HepG2 (cell line): ENCODE measurements around the gene IFIH1. TPM values are rescaled to one million over a fixed set of nuclear protein-coding genes. Genes with fewer than 3 reads are reported as not detected.

Experiments used
- ATF7-NPFF ChIP-seq: sonication (generic); formaldehyde crosslinking; IDR thresholded peaks from 2 replicates; pipeline ENCODE4 v1.8.1; 2023; ENCODE audit warnings: mild to moderate bottlenecking, low read depth, missing genetic modification reagents, moderate library complexity
- BCL6 ChIP-seq: IDR thresholded peaks from 2 replicates; pipeline ENCODE4 v1.6.1; 2016; ENCODE audit warnings: missing genetic modification reagents, missing compliant biosample characterization
- BORCS8-MEF2B ChIP-seq: sonication (generic); formaldehyde crosslinking; IDR thresholded peaks from 2 replicates; pipeline ENCODE4 v1.8.0; 2022; ENCODE audit warnings: mild to moderate bottlenecking, missing genetic modification reagents
- GATA4 ChIP-seq: sonication (generic); IDR thresholded peaks from 2 replicates; pipeline ENCODE4 v1.6.1; 2016; ENCODE audit warnings: antibody characterized with exemption, low read depth, borderline replicate concordance
- GATAD1 ChIP-seq: IDR thresholded peaks from 2 replicates; pipeline ENCODE4 v1.6.1; 2016; ENCODE audit warnings: missing genetic modification reagents, missing compliant biosample characterization
- GPN1 ChIP-seq: sonication (generic); formaldehyde crosslinking; IDR thresholded peaks from 2 replicates; pipeline ENCODE4 v1.5.1; 2020; ENCODE audit warnings: missing genetic modification reagents, borderline replicate concordance
- HMG20B ChIP-seq: conservative IDR thresholded peaks from 2 replicates; pipeline ENCODE4 v1.6.1; 2016; ENCODE audit warnings: missing genetic modification reagents, missing compliant biosample characterization
- HOXA5 ChIP-seq: sonication (generic); formaldehyde crosslinking; IDR thresholded peaks from 2 replicates; pipeline ENCODE4 v1.4.0; 2020; ENCODE audit warnings: missing genetic modification reagents
- KDM1A ChIP-seq: IDR thresholded peaks from 2 replicates; pipeline ENCODE4 v1.6.1; 2016; ENCODE audit warnings: missing compliant biosample characterization
- KDM2A ChIP-seq: sonication (generic); formaldehyde crosslinking; IDR thresholded peaks from 2 replicates; pipeline ENCODE4 v1.4.0; 2020; ENCODE audit warnings: low read depth, missing genetic modification reagents, borderline replicate concordance
- KLF11 ChIP-seq: IDR thresholded peaks from 2 replicates; pipeline ENCODE4 v1.6.1; 2016; ENCODE audit warnings: missing compliant biosample characterization
- KMT2A ChIP-seq: sonication (generic); formaldehyde crosslinking; IDR thresholded peaks from 2 replicates; pipeline ENCODE4 v1.4.0; 2020; ENCODE audit warnings: missing genetic modification reagents
- MIER2 ChIP-seq: IDR thresholded peaks from 2 replicates; pipeline ENCODE4 v1.6.1; 2016; ENCODE audit warnings: missing biosample characterization, missing genetic modification reagents
- NKX3-1 ChIP-seq: sonication (generic); formaldehyde crosslinking; IDR thresholded peaks from 2 replicates; pipeline ENCODE4 v1.5.0; 2020; ENCODE audit warnings: missing genetic modification reagents
- POLR2G ChIP-seq: fragments of 200-400 bp; formaldehyde crosslinking; IDR thresholded peaks from 2 replicates; pipeline ENCODE4 v1.6.1; 2018; ENCODE audit warnings: mild to moderate bottlenecking, low read depth, low read length, moderate library complexity
- PRPF4 ChIP-seq: fragments of 200-400 bp; formaldehyde crosslinking; IDR thresholded peaks from 2 replicates; pipeline ENCODE4 v1.6.1; 2016; ENCODE audit warnings: low read length, low read depth; ENCODE audit not compliant: poor library complexity, severe bottlenecking
- RFX1 ChIP-seq: fragments of 450-650 bp; IDR thresholded peaks from 2 replicates; pipeline ENCODE4 v1.6.1; 2017
- RNF2 ChIP-seq: fragments of 450-650 bp; conservative IDR thresholded peaks from 2 replicates; pipeline ENCODE4 v1.6.1; 2016; ENCODE audit warnings: low read depth
- YY1 ChIP-seq: IDR thresholded peaks from 2 replicates; pipeline ENCODE4 v1.6.1; 2011; ENCODE audit warnings: low read length, low read depth, moderate library complexity, mild to moderate bottlenecking; ENCODE audit not compliant: insufficient read depth, insufficient replicate concordance
- ZNF292 ChIP-seq: sonication (generic); formaldehyde crosslinking; IDR thresholded peaks from 2 replicates; pipeline ENCODE4 v1.8.1; 2022; ENCODE audit warnings: mild to moderate bottlenecking, low read depth, missing genetic modification reagents, borderline replicate concordance
- ZNF296 ChIP-seq: sonication (generic); formaldehyde crosslinking; conservative IDR thresholded peaks from 2 replicates; pipeline ENCODE4 v1.5.0; 2020; ENCODE audit warnings: mild to moderate bottlenecking, missing genetic modification reagents
- ZNF550 ChIP-seq: sonication (generic); formaldehyde crosslinking; IDR thresholded peaks from 2 replicates; pipeline ENCODE4 v1.4.0; 2020; ENCODE audit warnings: mild to moderate bottlenecking, missing genetic modification reagents, borderline replicate concordance
- ZSCAN31 ChIP-seq: sonication (generic); formaldehyde crosslinking; IDR thresholded peaks from 2 replicates; pipeline ENCODE4 v1.5.0; 2020; ENCODE audit warnings: low read depth, mild to moderate bottlenecking, missing genetic modification reagents
- polyA plus RNA-seq, 8 experiments: library from polyadenylated mRNA; depleted of rRNA in 3 of 8; stranded (reverse) in 7 of 8; unstranded in 1 of 8; fragments of >200 nt; fragmentation: Illumina TruSeq in 4 of 8; extraction: Trizol in 4 of 8; gene quantifications; 2 replicates each; pipeline versions ENCODE4 v1.2.1 to v1.2.3, GENCODE V29; 2011 to 2016; ENCODE audit warnings: low read depth in 4 of 8, missing spikeins in 1 of 8, mixed read lengths in 1 of 8; ENCODE audit not compliant: insufficient read depth in 1 of 8
- total RNA-seq, 5 experiments: library from RNA; depleted of rRNA; stranded (reverse); fragments of >200 nt; fragmentation: Illumina TruSeq; extraction: Trizol; gene quantifications; 2 replicates each; pipeline ENCODE4 v1.2.3, GENCODE V29; 2016; ENCODE audit warnings: low read depth in 1 of 5
- TF ChIP-seq, protein P1 (sequence below): sonication (generic); formaldehyde crosslinking; IDR thresholded peaks from 2 replicates; pipeline ENCODE4 v1.5.0; 2020; ENCODE audit warnings: missing genetic modification reagents
- TF ChIP-seq, protein P2 (sequence below): sonication (generic); formaldehyde crosslinking; IDR thresholded peaks from 2 replicates; pipeline ENCODE4 v1.4.0; 2020; ENCODE audit warnings: missing genetic modification reagents

The IFIH1 gene
- total and polyA plus RNA-seq, 2 of the 13 experiments (the other 11 are each of a cell fraction or from before 2014, with no cell fraction given): 1.5 to 11.5 TPM

DNA sequence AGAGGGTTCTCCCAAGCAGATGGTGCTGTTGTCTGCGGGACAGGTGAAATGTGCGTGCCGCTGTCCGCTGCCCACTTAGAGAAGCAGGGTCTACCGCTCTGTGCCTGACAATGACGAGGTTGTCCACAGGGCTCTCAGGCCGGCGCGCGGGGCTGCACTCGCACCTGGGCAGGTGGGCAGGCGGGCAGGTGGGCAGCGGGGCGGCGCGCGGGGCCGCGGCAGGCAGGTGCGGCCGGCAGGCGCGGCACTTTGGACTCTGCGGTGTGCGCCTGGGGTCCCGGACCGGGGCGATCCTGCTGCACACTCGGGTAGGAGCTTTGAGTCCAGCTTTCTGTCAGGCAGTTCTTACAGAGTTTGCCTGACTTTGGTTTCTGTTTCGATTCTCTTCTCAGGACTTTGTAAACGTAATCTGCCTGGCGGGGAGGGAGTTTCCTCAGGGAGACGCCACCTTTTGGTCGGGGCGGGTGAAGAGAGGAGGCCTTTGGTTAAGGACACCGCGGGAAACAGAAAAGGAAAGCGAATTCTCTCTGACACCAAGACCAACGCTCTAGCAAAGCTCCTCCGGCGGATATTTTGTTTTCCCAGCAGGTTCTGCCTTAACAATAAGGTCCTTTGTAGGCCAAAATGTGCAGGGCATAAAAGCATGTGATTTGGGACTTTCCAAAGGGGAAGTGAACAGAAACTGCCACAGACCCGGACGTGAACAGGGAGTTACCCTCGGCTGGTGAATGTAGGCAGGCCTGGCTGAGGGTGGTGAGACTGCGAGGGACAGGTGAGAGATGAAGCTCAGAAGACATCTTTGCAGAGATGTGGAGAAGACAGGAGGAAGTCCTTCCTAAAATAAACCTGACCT lies at the start of gene IFIH1 (continued):
- TF ChIP-seq, protein P1, sequence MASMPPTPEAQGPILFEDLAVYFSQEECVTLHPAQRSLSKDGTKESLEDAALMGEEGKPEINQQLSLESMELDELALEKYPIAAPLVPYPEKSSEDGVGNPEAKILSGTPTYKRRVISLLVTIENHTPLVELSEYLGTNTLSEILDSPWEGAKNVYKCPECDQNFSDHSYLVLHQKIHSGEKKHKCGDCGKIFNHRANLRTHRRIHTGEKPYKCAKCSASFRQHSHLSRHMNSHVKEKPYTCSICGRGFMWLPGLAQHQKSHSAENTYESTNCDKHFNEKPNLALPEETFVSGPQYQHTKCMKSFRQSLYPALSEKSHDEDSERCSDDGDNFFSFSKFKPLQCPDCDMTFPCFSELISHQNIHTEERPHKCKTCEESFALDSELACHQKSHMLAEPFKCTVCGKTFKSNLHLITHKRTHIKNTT (CRISPR knock-in tag): no peak
- TF ChIP-seq ZNF292 (peak; percentile 82), NKX3-1 (CRISPR knock-in tag) (no peak), PRPF4 (no peak), MIER2 (CRISPR knock-in tag) (0 out of 2 replicates have a peak, but pooled peaks have one; percentile 14), GPN1 (no peak), RNF2 (peak; percentile 69), YY1 (peak; percentile 27), KMT2A (CRISPR knock-in tag) (peak; percentile 96), RFX1 (no peak), KDM1A (no peak), GATA4 (no peak), KLF11 (CRISPR knock-in tag) (peak; percentile 68; the same call in 1 of the 2 replicates), BORCS8-MEF2B (CRISPR knock-in tag) (peak; percentile 44), ZSCAN31 (CRISPR knock-in tag) (no peak), ZNF550 (no peak), BCL6 (no peak), POLR2G (peak; percentile 72; the same call in 1 of the 2 replicates), KDM2A (CRISPR knock-in tag) (0 out of 2 replicates have a peak, but pooled peaks have one; percentile 20), ATF7-NPFF (CRISPR knock-in tag) (no peak), GATAD1 (CRISPR knock-in tag) (no peak; the same call in 1 of the 2 replicates), ZNF296 (CRISPR knock-in tag) (no peak), HMG20B (CRISPR knock-in tag) (no peak), HOXA5 (CRISPR knock-in tag) (no peak)
- TF ChIP-seq, protein P2, sequence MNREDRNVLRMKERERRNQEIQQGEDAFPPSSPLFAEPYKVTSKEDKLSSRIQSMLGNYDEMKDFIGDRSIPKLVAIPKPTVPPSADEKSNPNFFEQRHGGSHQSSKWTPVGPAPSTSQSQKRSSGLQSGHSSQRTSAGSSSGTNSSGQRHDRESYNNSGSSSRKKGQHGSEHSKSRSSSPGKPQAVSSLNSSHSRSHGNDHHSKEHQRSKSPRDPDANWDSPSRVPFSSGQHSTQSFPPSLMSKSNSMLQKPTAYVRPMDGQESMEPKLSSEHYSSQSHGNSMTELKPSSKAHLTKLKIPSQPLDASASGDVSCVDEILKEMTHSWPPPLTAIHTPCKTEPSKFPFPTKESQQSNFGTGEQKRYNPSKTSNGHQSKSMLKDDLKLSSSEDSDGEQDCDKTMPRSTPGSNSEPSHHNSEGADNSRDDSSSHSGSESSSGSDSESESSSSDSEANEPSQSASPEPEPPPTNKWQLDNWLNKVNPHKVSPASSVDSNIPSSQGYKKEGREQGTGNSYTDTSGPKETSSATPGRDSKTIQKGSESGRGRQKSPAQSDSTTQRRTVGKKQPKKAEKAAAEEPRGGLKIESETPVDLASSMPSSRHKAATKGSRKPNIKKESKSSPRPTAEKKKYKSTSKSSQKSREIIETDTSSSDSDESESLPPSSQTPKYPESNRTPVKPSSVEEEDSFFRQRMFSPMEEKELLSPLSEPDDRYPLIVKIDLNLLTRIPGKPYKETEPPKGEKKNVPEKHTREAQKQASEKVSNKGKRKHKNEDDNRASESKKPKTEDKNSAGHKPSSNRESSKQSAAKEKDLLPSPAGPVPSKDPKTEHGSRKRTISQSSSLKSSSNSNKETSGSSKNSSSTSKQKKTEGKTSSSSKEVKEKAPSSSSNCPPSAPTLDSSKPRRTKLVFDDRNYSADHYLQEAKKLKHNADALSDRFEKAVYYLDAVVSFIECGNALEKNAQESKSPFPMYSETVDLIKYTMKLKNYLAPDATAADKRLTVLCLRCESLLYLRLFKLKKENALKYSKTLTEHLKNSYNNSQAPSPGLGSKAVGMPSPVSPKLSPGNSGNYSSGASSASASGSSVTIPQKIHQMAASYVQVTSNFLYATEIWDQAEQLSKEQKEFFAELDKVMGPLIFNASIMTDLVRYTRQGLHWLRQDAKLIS (CRISPR knock-in tag): no peak
